Osteoblast (primary cell): ENCODE results near the gene OTOG. TPM values are rescaled to one million over a fixed set of nuclear protein-coding genes. Genes with fewer than 3 reads are reported as not detected.

ENCODE experiments used
- DNase-seq: peaks from one replicate; pipeline ENCODE4 v3.0.0; 2011; ENCODE audit warnings: low spot score, mixed read lengths; ENCODE audit not compliant: insufficient read length; ENCODE audit errors: missing footprints
- H2AFZ ChIP-seq: 2 replicates; pipeline ENCODE4 v1.6.0; 2011; ENCODE audit warnings: mild to moderate bottlenecking, low read length
- H3K27ac ChIP-seq: 2 replicates; pipeline ENCODE4 v1.5.1; 2011; ENCODE audit warnings: mild to moderate bottlenecking, low read depth, low read length, moderate library complexity
- H3K27me3 ChIP-seq: 2 replicates; pipeline ENCODE4 v1.6.0; 2012; ENCODE audit warnings: mild to moderate bottlenecking, control low read depth, inconsistent platforms, low read length, moderate library complexity; ENCODE audit not compliant: insufficient read depth
- H3K36me3 ChIP-seq: 2 replicates; pipeline ENCODE4 v1.5.1; 2011; ENCODE audit warnings: mild to moderate bottlenecking, low read length, control low read depth, moderate library complexity; ENCODE audit not compliant: insufficient read depth
- H3K4me1 ChIP-seq: 2 replicates; pipeline ENCODE4 v1.5.1; 2011; ENCODE audit warnings: mild to moderate bottlenecking, low read length, control low read depth, moderate library complexity; ENCODE audit not compliant: insufficient read depth
- H3K4me2 ChIP-seq: 2 replicates; pipeline ENCODE4 v1.6.0; 2011; ENCODE audit warnings: mild to moderate bottlenecking, low read length; ENCODE audit not compliant: insufficient read depth
- H3K4me3 ChIP-seq: fragments of 200-600 bp; sonication (generic); 3 replicates; pipeline ENCODE4 v1.5.1; 2012; ENCODE audit warnings: mild to moderate bottlenecking, low read length, inconsistent platforms; ENCODE audit not compliant: insufficient read depth
- H3K79me2 ChIP-seq: 2 replicates; pipeline ENCODE4 v1.6.0; 2012; ENCODE audit warnings: mild to moderate bottlenecking, low read length, control low read depth, inconsistent platforms; ENCODE audit not compliant: insufficient read depth
- H3K9me3 ChIP-seq: 2 replicates; pipeline ENCODE4 v1.5.1; 2011; ENCODE audit warnings: low read depth, low read length, control low read depth
- H4K20me1 ChIP-seq: 2 replicates; pipeline ENCODE4 v1.6.0; 2012; ENCODE audit warnings: mild to moderate bottlenecking, low read length, control low read depth; ENCODE audit not compliant: insufficient read depth
- total RNA-seq: library from RNA; depleted of rRNA; stranded (reverse); fragments of >200 nt; gene quantifications from 2 replicates; pipeline ENCODE4 v1.2.3, GENCODE V29; 2012
- TF ChIP-seq, protein P1 (sequence below): IDR thresholded peaks from 2 replicates; pipeline ENCODE4 v1.5.1; 2011; ENCODE audit warnings: mild to moderate bottlenecking, low read depth, low read length, moderate library complexity; ENCODE audit errors: extremely low read depth

The OTOG gene
- total RNA-seq, 1 donor = not detected

DNA sequence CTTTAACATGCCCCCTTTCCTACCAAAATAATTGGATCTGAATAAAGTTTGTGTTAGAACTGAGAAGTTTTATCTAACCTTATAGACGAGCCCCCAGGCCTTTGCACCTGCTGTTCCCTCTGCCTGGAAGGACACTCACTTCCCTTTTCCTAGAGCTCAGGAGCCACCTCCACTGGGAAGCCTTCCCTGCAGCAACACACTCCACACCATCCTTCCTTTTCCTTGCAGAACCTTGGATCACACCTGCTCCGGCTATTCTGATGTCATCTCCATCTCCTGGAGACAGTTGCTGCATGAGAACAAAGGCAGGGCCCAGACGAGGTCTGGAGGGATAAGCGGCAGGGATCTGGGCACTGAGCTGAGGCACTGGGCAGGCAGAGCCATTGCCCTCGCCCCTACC is 149.7 kb downstream of the OTOG start:
- Histone ChIP-seq H3K9me3 (no peaks in the 10 kb centered on the region), H3K36me3 (no peaks in the 10 kb centered on the region), H3K27me3 (peaks cover 59% of the 10 kb centered on the region), H2AFZ (no peak overlapping the region), H3K79me2 (no peaks in the 10 kb centered on the region), H3K4me1 (no peaks in the 10 kb centered on the region), H3K4me3 (no peak overlapping the region), H3K27ac (no peak overlapping the region), H4K20me1 (no peaks in the 10 kb centered on the region), H3K4me2 (no peak overlapping the region)
- TF ChIP-seq, protein P1, sequence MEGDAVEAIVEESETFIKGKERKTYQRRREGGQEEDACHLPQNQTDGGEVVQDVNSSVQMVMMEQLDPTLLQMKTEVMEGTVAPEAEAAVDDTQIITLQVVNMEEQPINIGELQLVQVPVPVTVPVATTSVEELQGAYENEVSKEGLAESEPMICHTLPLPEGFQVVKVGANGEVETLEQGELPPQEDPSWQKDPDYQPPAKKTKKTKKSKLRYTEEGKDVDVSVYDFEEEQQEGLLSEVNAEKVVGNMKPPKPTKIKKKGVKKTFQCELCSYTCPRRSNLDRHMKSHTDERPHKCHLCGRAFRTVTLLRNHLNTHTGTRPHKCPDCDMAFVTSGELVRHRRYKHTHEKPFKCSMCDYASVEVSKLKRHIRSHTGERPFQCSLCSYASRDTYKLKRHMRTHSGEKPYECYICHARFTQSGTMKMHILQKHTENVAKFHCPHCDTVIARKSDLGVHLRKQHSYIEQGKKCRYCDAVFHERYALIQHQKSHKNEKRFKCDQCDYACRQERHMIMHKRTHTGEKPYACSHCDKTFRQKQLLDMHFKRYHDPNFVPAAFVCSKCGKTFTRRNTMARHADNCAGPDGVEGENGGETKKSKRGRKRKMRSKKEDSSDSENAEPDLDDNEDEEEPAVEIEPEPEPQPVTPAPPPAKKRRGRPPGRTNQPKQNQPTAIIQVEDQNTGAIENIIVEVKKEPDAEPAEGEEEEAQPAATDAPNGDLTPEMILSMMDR = no peak
- DNase-seq = no peak

Other genes with a start within 250 kb of the OTOG start
- gene NCR3LG1, start 195.5 kb upstream of the OTOG start, total RNA-seq = 26.4 and 26.5 TPM in 2 replicates
- under 0.01 TPM in 1 of 2 replicates, not detected in the other for gene KCNJ11, start 158.6 kb upstream of the OTOG start, total RNA-seq
- gene ABCC8, start 70.4 kb upstream of the OTOG start, total RNA-seq = not detected in 2 replicates
- gene USH1C, start 2.8 kb upstream of the OTOG start, total RNA-seq = not detected in 2 replicates
- gene MYOD1, start 172.3 kb downstream of the OTOG start, total RNA-seq = not detected in 2 replicates
- gene KCNC1, start 187.5 kb downstream of the OTOG start, total RNA-seq = under 0.01 TPM in 1 of 2 replicates, not detected in the other